OCI-LY7 (cell line): ENCODE results near the gene ATL2. TPM values are rescaled to one million over a fixed set of nuclear protein-coding genes. Genes with fewer than 3 reads are reported as not detected.

Experiments used
- BruUV-seq: library from RNA; stranded (reverse); fragments of 400-500 nt; replicated peaks from 2 replicates; lab custom pipeline; 2021; lab: Mats Ljungman, UMichigan
- CTCF ChIA-PET: fragments of 300-600 bp; sonication (Branson Sonifier 250); formaldehyde crosslinking; loops from one replicate; lab custom pipeline; 2022; ENCODE audit warnings: antibody characterized with exemption; ENCODE audit not compliant: unreplicated experiment; lab: Charles Lee
- POLR2A ChIA-PET: fragments of 300-600 bp; sonication (Branson Sonifier 250); formaldehyde crosslinking; loops from one replicate; lab custom pipeline; 2022; ENCODE audit warnings: antibody characterized with exemption; lab: Charles Lee
- DNase-seq: peaks from one replicate; pipeline ENCODE4 v3.0.0-alpha.2; 2015; ENCODE audit warnings: low spot score
- H2AFZ ChIP-seq: fragments of 200-600 bp; sonication (generic), shearing (Covaris generic); 2 replicates; pipeline ENCODE4 v1.6.1; 2014; ENCODE audit warnings: mild to moderate bottlenecking, antibody characterized with exemption, low read length, moderate library complexity
- H3K27ac ChIP-seq: fragments of 200-600 bp; sonication (generic); 2 replicates; pipeline ENCODE4 v1.5.1; 2014; ENCODE audit warnings: mixed run types, low read depth, mild to moderate bottlenecking, moderate library complexity, low read length, inconsistent platforms; ENCODE audit not compliant: poor library complexity, severe bottlenecking
- H3K36me3 ChIP-seq: fragments of 200-600 bp; sonication (generic); 2 replicates; pipeline ENCODE4 v1.6.1; 2014; ENCODE audit warnings: mild to moderate bottlenecking, antibody characterized with exemption, low read length, moderate library complexity, mixed read lengths; ENCODE audit not compliant: insufficient read depth
- H3K4me1 ChIP-seq: fragments of 200-600 bp; sonication (generic); 2 replicates; pipeline ENCODE4 v1.5.1; 2014; ENCODE audit warnings: mild to moderate bottlenecking, low read length; ENCODE audit not compliant: insufficient read depth, poor library complexity, severe bottlenecking
- H3K4me2 ChIP-seq: fragments of 200-600 bp; sonication (generic); 2 replicates; pipeline ENCODE4 v1.6.1; 2014; ENCODE audit warnings: mild to moderate bottlenecking, low read length
- H3K4me3 ChIP-seq: fragments of 200-600 bp; sonication (generic); 2 replicates; pipeline ENCODE4 v1.5.1; 2014; ENCODE audit warnings: mild to moderate bottlenecking, low read depth, low read length; ENCODE audit not compliant: poor library complexity, severe bottlenecking
- H3K79me2 ChIP-seq: fragments of 200-600 bp; sonication (generic); 2 replicates; pipeline ENCODE4 v1.6.1; 2016; ENCODE audit warnings: low read depth, mild to moderate bottlenecking, low read length, moderate library complexity, mixed read lengths; ENCODE audit not compliant: insufficient read depth
- H3K9me2 ChIP-seq: fragments of 200-600 bp; sonication (generic); 2 replicates; pipeline ENCODE4 v1.6.1; 2016; ENCODE audit warnings: mild to moderate bottlenecking, low read length, mixed read lengths; ENCODE audit not compliant: insufficient read depth
- H3K9me3 ChIP-seq: fragments of 200-600 bp; sonication (generic); 2 replicates; pipeline ENCODE4 v1.6.1; 2014; ENCODE audit warnings: mild to moderate bottlenecking, mixed run types, low read length, mixed read lengths
- H4K20me1 ChIP-seq: fragments of 200-600 bp; sonication (generic); 2 replicates; pipeline ENCODE4 v1.6.1; 2014; ENCODE audit warnings: mild to moderate bottlenecking, antibody characterized with exemption, low read length, moderate library complexity, mixed read lengths; ENCODE audit not compliant: insufficient read depth
- EZH2phosphoT487 ChIP-seq: fragments of 200-600 bp; sonication (generic); IDR thresholded peaks from 2 replicates; pipeline ENCODE4 v1.6.1; 2018; ENCODE audit warnings: low read depth, borderline replicate concordance, mild to moderate bottlenecking, mixed run types, antibody characterized with exemption, low read length, moderate library complexity, mixed read lengths
- intact Hi-C: fragments of 100-400 bp; cut with micrococcal nuclease; formaldehyde crosslinking; loops from one replicate; pipeline ENCODE4 v1.10.0; 2022; ENCODE audit not compliant: unreplicated experiment
- total RNA-seq, 2 experiments: library from RNA; depleted of rRNA in 1 of 2; stranded (reverse); fragments of >200 nt in 1 of 2; shearing (Covaris generic) in 1 of 2; gene quantifications; 2 replicates each; pipeline ENCODE4 v1.2.3, GENCODE V29; 2014 to 2022
- TF ChIP-seq, protein P1 (sequence below): fragments of 200-600 bp; sonication (generic); conservative IDR thresholded peaks from 2 replicates; pipeline ENCODE4 v1.5.1; 2014; ENCODE audit warnings: mild to moderate bottlenecking, antibody characterized with exemption, low read length, moderate library complexity, mixed read lengths

ATL2 gene
- total RNA-seq, 2 experiments from 2014 or later: 135 to 142 TPM

DNA sequence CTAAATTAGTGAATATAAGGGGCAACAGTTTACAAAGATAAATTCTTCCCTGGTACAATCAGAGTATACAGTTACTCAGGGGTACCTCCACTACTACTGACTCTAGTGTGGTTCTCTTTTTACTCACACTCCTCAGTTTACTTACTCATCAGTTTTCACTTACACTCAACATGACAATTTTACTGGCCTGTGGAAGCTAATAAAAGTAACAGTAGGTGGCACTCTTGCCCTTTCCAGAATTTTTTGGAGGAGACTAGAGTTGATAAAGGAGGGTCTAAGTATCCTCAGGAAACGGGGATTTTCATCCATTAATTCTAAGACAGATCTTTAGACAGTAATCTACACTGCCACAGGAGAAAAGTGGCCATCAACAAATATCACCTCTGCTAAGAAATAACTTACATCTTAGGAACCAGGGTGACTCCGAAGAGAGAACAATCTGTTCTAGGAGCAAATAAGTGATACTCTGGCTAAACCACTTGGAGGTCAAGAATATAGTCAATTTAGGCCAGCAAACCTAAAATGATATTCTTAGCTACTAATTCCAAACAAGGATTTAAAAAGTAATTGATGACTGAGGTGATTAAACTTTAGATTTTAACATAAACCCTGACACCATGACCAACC, 61.3 kb downstream of the ATL2 start:
- H3K79me2 ChIP-seq: peaks cover 14% of the 10 kb centered on the region; the same call in 1 of the 2 replicates
- no peak overlapping the region for H3K4me2 ChIP-seq
- TF ChIP-seq EZH2phosphoT487: no peak
- TF ChIP-seq, protein P1, sequence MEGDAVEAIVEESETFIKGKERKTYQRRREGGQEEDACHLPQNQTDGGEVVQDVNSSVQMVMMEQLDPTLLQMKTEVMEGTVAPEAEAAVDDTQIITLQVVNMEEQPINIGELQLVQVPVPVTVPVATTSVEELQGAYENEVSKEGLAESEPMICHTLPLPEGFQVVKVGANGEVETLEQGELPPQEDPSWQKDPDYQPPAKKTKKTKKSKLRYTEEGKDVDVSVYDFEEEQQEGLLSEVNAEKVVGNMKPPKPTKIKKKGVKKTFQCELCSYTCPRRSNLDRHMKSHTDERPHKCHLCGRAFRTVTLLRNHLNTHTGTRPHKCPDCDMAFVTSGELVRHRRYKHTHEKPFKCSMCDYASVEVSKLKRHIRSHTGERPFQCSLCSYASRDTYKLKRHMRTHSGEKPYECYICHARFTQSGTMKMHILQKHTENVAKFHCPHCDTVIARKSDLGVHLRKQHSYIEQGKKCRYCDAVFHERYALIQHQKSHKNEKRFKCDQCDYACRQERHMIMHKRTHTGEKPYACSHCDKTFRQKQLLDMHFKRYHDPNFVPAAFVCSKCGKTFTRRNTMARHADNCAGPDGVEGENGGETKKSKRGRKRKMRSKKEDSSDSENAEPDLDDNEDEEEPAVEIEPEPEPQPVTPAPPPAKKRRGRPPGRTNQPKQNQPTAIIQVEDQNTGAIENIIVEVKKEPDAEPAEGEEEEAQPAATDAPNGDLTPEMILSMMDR: peak; percentile 91
- POLR2A ChIA-PET: interaction anchor here (0.6 to 2.5 kb wide), 5 partner anchors 12 to 332 kb away, joined by 3 to 7 read pairs (median 5); no protein-coding TSS in a partner anchor
- peak; percentile 63 for DNase-seq
- H3K4me3 ChIP-seq: no peak overlapping the region
- intact Hi-C loops: loop anchor here (1.0 to 10.0 kb wide), 4 partner anchors 61 to 429 kb away; partner anchors contain the start of gene ATL2
- no peaks in the 10 kb centered on the region for H4K20me1 ChIP-seq
- H3K9me3 ChIP-seq: no peaks in the 10 kb centered on the region
- H2AFZ ChIP-seq: no peak overlapping the region
- H3K4me1 ChIP-seq: no peaks in the 10 kb centered on the region
- no peak overlapping the region for H3K27ac ChIP-seq
- H3K36me3 ChIP-seq: peaks cover 91% of the 10 kb centered on the region
- CTCF ChIA-PET: interaction anchor here (0.9 to 3.0 kb wide), 5 partner anchors 150 to 210 kb away, joined by 3 to 16 read pairs (median 4); no protein-coding TSS in a partner anchor
- TSS peak; percentile 2 for BruUV-seq
- H3K9me2 ChIP-seq: no peaks in the 10 kb centered on the region

DNA sequence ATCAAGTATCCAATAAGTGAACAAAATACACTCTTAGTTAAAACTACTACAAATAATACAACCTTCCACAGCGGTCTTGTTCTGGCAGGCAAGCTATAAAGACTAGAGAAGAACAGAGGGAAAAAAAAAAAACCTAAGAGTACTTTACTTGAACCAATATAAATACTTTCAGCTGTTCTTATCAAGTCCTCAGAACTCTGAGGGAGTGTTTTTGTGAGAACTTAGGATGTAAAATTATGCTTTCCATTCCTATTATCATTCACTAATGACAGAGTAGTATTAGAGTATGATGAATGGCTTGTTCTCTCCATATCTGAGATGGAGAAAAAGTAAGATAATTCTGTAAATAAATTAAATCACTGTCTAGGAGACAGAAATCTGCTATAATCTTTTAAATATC, 68.3 kb downstream of the ATL2 start:
- no peak overlapping the region for H3K27ac ChIP-seq
- no peak for DNase-seq
- ChIA-PET POLR2A (interaction anchor here (0.6 to 0.8 kb wide), 3 partner anchors 14 to 443 kb away, joined by 3 to 5 read pairs (median 4); partner anchors contain the start of gene SRSF7), CTCF (no interaction called here)
- no peak overlapping the region for H2AFZ ChIP-seq
- H3K4me1 ChIP-seq: no peaks in the 10 kb centered on the region
- 0 out of 2 replicates have a peak, but pooled peaks cover 4% of the 10 kb centered on the region for H4K20me1 ChIP-seq
- BruUV-seq: no TSS peak
- TF ChIP-seq EZH2phosphoT487: no peak
- TF ChIP-seq, protein P1: no peak
- no peak overlapping the region for H3K4me3 ChIP-seq
- intact Hi-C loops: no loop called here
- H3K4me2 ChIP-seq: no peak overlapping the region
- H3K36me3 ChIP-seq: peaks cover 98% of the 10 kb centered on the region
- H3K79me2 ChIP-seq: peaks cover 36% of the 10 kb centered on the region; the same call in 1 of the 2 replicates
- no peaks in the 10 kb centered on the region for H3K9me3 ChIP-seq
- H3K9me2 ChIP-seq: no peaks in the 10 kb centered on the region
